Panc1 (cell line): ENCODE results near the gene DCC. TPM values are rescaled to one million over a fixed set of nuclear protein-coding genes. Genes with fewer than 3 reads are reported as not detected.

Source experiments
- ATAC-seq: fragments of 200-7000 bp; cut with Tn5 transposase; 2 replicates; pipeline ENCODE4 v1.9.1; 2020; ENCODE audit warnings: mild to moderate bottlenecking, moderate library complexity
- BruUV-seq: library from RNA; stranded (reverse); fragments of 400-500 nt; replicated peaks from 2 replicates; lab custom pipeline; 2021; lab: Mats Ljungman, UMichigan
- CTCF ChIA-PET: fragments of 300-600 bp; sonication (Branson Sonifier 250); formaldehyde crosslinking; loops from one replicate; lab custom pipeline; 2022; ENCODE audit warnings: antibody characterized with exemption; lab: Charles Lee
- POLR2A ChIA-PET: fragments of 300-600 bp; sonication (Branson Sonifier 250); formaldehyde crosslinking; loops from one replicate; lab custom pipeline; 2022; ENCODE audit warnings: antibody characterized with exemption; lab: Charles Lee
- DNase-seq: peaks from one replicate; pipeline ENCODE4 v3.0.0-alpha.2; 2010; ENCODE audit warnings: low read depth, low spot score
- H3K27ac ChIP-seq: 2 replicates; pipeline ENCODE4 v1.5.1; 2011; ENCODE audit warnings: mild to moderate bottlenecking, low read length, inconsistent platforms
- H3K27me3 ChIP-seq: fragments of 200-500 bp; sonication (Bioruptor generic); 2 replicates; pipeline ENCODE4 v1.6.0; 2014; ENCODE audit warnings: low read length, inconsistent platforms; ENCODE audit not compliant: control insufficient read depth, insufficient read depth
- H3K36me3 ChIP-seq: fragments of 200-500 bp; sonication (Bioruptor generic); 2 replicates; pipeline ENCODE4 v1.5.1; 2014; ENCODE audit warnings: inconsistent platforms, mild to moderate bottlenecking, low read length, moderate library complexity; ENCODE audit not compliant: control insufficient read depth, insufficient read depth
- H3K4me1 ChIP-seq: 2 replicates; pipeline ENCODE4 v1.5.1; 2011; ENCODE audit warnings: inconsistent platforms, mild to moderate bottlenecking, low read length, moderate library complexity; ENCODE audit not compliant: control insufficient read depth, insufficient read depth
- H3K4me3 ChIP-seq, 2 experiments: 2 replicates each; pipeline ENCODE4 v1.5.1; 2011 to 2012; ENCODE audit warnings: low read depth in 2 of 2, low read length in 2 of 2, mild to moderate bottlenecking in 2 of 2, inconsistent platforms in 1 of 2, moderate library complexity in 1 of 2
- H3K9me3 ChIP-seq: fragments of 200-500 bp; sonication (Bioruptor generic); 2 replicates; pipeline ENCODE4 v1.5.1; 2014; ENCODE audit warnings: low read depth, mild to moderate bottlenecking, inconsistent platforms, low read length, moderate library complexity; ENCODE audit not compliant: control insufficient read depth, insufficient read depth
- POLR2AphosphoS5 ChIP-seq: IDR thresholded peaks from 2 replicates; pipeline ENCODE4 v1.6.1; 2012; ENCODE audit warnings: mild to moderate bottlenecking, low read depth, low read length, moderate library complexity
- SIN3A ChIP-seq: IDR thresholded peaks from 2 replicates; pipeline ENCODE4 v1.6.1; 2012; ENCODE audit warnings: low read depth, mild to moderate bottlenecking, low read length, moderate library complexity, borderline replicate concordance; ENCODE audit not compliant: insufficient read depth
- TCF7L2 ChIP-seq: IDR thresholded peaks from 2 replicates; pipeline ENCODE4 v1.6.1; 2011; ENCODE audit warnings: mild to moderate bottlenecking, low read depth, low read length, inconsistent platforms
- in situ Hi-C: cut with HindIII; loops from 2 replicates; pipeline ENCODE4 v1.10.0; 2016; ENCODE audit warnings: low sequenced_read_pairs, low pct_unique_long_range_greater_than_20kb
- intact Hi-C: fragments of 100-400 bp; cut with micrococcal nuclease; formaldehyde crosslinking; loops from one replicate; pipeline ENCODE4 v1.10.0; 2022; ENCODE audit not compliant: unreplicated experiment
- total RNA-seq: library from RNA; stranded (reverse); gene quantifications from one replicate; pipeline ENCODE4 v1.2.1, GENCODE V29; 2021; ENCODE audit not compliant: unreplicated experiment
- TF ChIP-seq, protein P1 (sequence below): fragments of 450-650 bp; IDR thresholded peaks from 2 replicates; pipeline ENCODE4 v1.5.1; 2017; ENCODE audit warnings: mild to moderate bottlenecking
- TF ChIP-seq, protein P2 (sequence below), 2 experiments: IDR thresholded peaks; 2 replicates each; pipeline ENCODE4 v1.6.1; 2011 to 2012; ENCODE audit warnings: low read depth in 2 of 2, control low read depth in 1 of 2, low read length in 1 of 2, mild to moderate bottlenecking in 1 of 2, moderate library complexity in 1 of 2; ENCODE audit not compliant: insufficient read depth in 1 of 2

DCC gene
- total RNA-seq, 1 experiment from 2014 or later = not detected

DNA sequence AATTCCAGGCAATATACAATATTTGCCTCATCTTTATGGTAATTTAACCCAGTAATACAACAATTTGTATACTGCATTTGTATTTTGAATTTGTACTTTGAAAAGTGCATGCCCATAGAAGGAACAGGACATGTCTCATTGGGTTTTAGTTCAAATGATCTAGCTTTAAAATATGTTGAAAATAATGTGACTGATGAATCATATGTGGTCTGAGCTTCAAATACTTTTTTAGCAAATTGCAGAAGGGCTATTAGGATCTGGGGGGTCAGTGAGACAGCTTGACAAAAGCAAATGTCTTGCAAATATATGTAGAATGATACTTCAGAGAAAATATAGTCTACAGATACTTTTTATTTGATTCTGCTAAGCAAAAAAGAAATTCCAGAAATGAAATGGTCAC, 248.9 kb downstream of the DCC start:
- DNase-seq (no peak), ATAC-seq (no peak)
- Histone ChIP-seq H3K4me3 (no peak overlapping the region), H3K36me3 (no peaks in the 10 kb centered on the region), H3K9me3 (no peaks in the 10 kb centered on the region), H3K27ac (no peak overlapping the region), H3K27me3 (no peaks in the 10 kb centered on the region), H3K4me1 (no peaks in the 10 kb centered on the region)
- no TSS peak for BruUV-seq
- intact Hi-C loops (no loop called here), in situ Hi-C loops (no loop called here)
- CTCF ChIA-PET = no interaction called here
- POLR2A ChIA-PET = no interaction called here
- TF ChIP-seq TCF7L2 (no peak), POLR2AphosphoS5 (no peak), SIN3A (no peak)
- TF ChIP-seq, protein P1, sequence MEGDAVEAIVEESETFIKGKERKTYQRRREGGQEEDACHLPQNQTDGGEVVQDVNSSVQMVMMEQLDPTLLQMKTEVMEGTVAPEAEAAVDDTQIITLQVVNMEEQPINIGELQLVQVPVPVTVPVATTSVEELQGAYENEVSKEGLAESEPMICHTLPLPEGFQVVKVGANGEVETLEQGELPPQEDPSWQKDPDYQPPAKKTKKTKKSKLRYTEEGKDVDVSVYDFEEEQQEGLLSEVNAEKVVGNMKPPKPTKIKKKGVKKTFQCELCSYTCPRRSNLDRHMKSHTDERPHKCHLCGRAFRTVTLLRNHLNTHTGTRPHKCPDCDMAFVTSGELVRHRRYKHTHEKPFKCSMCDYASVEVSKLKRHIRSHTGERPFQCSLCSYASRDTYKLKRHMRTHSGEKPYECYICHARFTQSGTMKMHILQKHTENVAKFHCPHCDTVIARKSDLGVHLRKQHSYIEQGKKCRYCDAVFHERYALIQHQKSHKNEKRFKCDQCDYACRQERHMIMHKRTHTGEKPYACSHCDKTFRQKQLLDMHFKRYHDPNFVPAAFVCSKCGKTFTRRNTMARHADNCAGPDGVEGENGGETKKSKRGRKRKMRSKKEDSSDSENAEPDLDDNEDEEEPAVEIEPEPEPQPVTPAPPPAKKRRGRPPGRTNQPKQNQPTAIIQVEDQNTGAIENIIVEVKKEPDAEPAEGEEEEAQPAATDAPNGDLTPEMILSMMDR = no peak

DNA sequence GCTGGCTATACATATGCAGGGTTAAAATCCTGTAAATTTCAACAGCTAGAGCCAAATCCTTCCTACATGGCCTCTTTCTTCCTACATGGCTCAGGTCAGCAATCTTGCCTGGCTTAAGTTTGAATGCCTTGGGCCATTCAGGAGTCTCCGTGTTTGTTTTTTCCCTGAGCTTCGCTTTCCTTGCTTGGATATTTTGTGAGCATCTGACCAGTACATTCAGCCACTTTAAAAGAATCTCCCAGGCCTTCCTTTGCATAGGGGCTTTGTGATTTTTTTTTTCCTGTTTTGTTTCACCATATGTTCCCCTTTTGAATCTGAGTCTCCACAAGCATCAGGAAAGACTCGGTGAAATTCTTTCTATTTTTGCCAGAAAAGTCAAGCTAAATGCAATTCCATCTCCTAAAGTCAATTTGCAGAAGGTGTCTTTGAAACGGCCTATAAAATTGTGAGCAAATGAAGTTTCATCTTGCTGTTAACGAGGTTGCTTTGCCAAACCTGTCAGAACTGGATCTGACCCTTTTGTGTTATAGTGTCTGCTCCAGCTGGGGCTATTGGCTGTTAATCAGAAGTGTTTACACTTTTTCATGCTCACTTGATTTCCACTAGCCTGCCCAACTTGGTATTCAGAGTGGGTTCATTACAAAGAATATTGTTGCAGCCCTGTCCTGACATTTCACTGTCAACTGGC, 256.9 kb downstream of the DCC start:
- no TSS peak for BruUV-seq
- Histone ChIP-seq H3K36me3 (no peaks in the 10 kb centered on the region), H3K4me1 (no peaks in the 10 kb centered on the region), H3K9me3 (no peaks in the 10 kb centered on the region), H3K4me3 (no peak overlapping the region), H3K27ac (no peak overlapping the region), H3K27me3 (no peaks in the 10 kb centered on the region)
- intact Hi-C loops (no loop called here), in situ Hi-C loops (no loop called here)
- CTCF ChIA-PET = no interaction called here
- DNase-seq (no peak), ATAC-seq (no peak)
- POLR2A ChIA-PET = no interaction called here
- TF ChIP-seq, protein P1 = no peak
- no peak for TF ChIP-seq TCF7L2
- no peak for TF ChIP-seq SIN3A
- TF ChIP-seq, protein P2, sequence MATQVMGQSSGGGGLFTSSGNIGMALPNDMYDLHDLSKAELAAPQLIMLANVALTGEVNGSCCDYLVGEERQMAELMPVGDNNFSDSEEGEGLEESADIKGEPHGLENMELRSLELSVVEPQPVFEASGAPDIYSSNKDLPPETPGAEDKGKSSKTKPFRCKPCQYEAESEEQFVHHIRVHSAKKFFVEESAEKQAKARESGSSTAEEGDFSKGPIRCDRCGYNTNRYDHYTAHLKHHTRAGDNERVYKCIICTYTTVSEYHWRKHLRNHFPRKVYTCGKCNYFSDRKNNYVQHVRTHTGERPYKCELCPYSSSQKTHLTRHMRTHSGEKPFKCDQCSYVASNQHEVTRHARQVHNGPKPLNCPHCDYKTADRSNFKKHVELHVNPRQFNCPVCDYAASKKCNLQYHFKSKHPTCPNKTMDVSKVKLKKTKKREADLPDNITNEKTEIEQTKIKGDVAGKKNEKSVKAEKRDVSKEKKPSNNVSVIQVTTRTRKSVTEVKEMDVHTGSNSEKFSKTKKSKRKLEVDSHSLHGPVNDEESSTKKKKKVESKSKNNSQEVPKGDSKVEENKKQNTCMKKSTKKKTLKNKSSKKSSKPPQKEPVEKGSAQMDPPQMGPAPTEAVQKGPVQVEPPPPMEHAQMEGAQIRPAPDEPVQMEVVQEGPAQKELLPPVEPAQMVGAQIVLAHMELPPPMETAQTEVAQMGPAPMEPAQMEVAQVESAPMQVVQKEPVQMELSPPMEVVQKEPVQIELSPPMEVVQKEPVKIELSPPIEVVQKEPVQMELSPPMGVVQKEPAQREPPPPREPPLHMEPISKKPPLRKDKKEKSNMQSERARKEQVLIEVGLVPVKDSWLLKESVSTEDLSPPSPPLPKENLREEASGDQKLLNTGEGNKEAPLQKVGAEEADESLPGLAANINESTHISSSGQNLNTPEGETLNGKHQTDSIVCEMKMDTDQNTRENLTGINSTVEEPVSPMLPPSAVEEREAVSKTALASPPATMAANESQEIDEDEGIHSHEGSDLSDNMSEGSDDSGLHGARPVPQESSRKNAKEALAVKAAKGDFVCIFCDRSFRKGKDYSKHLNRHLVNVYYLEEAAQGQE (IDR thresholded peaks at IDR 0.05; ENCODE audit: insufficient read depth in 1 of 2, low read depth in 2 of 2, low read length in 1 of 2) = no peak
- no peak for TF ChIP-seq POLR2AphosphoS5
